Small intestine (tissue), 7 donors: Measurements from ENCODE around the gene AP5M1. TPM values are rescaled to one million over a fixed set of nuclear protein-coding genes. Genes with fewer than 3 reads are reported as not detected.
"Not testable (repeated sequence)": the region's sequence is repeated elsewhere in the genome, so short reads cannot be mapped to it uniquely, and the experiment has no call there.

Source experiments
- DNase-seq, 2 donors: peaks; one replicate each; pipeline versions ENCODE4 v3.0.0 to v3.0.0-alpha.2; 2013
- FAIRE-seq: peaks from 2 replicates; lab custom pipeline; 2012; peaks lifted over from hg19 to GRCh38; lab: Jason Lieb, UNC
- H3K27ac ChIP-seq, 3 donors: one replicate each; pipeline ENCODE4 v1.5.1; 2013; ENCODE audit warnings: low read length in 2 of 3, mild to moderate bottlenecking in 2 of 3, control low read depth in 1 of 3, inconsistent platforms in 1 of 3, low read depth in 1 of 3, moderate library complexity in 1 of 3
- H3K27me3 ChIP-seq, 3 donors: one replicate each; pipeline ENCODE4 v1.6.1; 2013; ENCODE audit warnings: low read length in 3 of 3, inconsistent platforms in 1 of 3; ENCODE audit not compliant: control insufficient read depth in 3 of 3, insufficient read depth in 3 of 3
- H3K36me3 ChIP-seq, 3 donors: one replicate each; pipeline ENCODE4 v1.6.1; 2013; ENCODE audit warnings: low read length in 3 of 3, inconsistent platforms in 1 of 3, low read depth in 1 of 3, mild to moderate bottlenecking in 1 of 3, moderate library complexity in 1 of 3; ENCODE audit not compliant: control insufficient read depth in 3 of 3, insufficient read depth in 2 of 3
- H3K4me1 ChIP-seq, 3 donors: one replicate each; pipeline ENCODE4 v1.6.1; 2013; ENCODE audit warnings: low read length in 2 of 3, inconsistent platforms in 1 of 3, low read depth in 1 of 3, mild to moderate bottlenecking in 1 of 3, moderate library complexity in 1 of 3; ENCODE audit not compliant: control insufficient read depth in 3 of 3, insufficient read depth in 2 of 3
- H3K4me3 ChIP-seq, 3 donors: one replicate each; pipeline ENCODE4 v1.5.1; 2013; ENCODE audit warnings: low read length in 3 of 3, control low read depth in 1 of 3, inconsistent platforms in 1 of 3, low read depth in 1 of 3, mild to moderate bottlenecking in 1 of 3, moderate library complexity in 1 of 3
- H3K9me3 ChIP-seq, 2 donors: one replicate each; pipeline ENCODE4 v1.6.1; 2013; ENCODE audit warnings: low read depth in 1 of 2, low read length in 1 of 2; ENCODE audit not compliant: control insufficient read depth in 2 of 2, insufficient read depth in 1 of 2
- WGBS, 3 donors: extraction: QIAGEN DNeasy Blood & Tissue Kit; methylation state at CpG; one replicate each; pipeline ENCODE4 v1.1.7; 2013; 5-methylcytosine and 5-hydroxymethylcytosine counted together
- polyA plus RNA-seq, 4 donors: library from polyadenylated mRNA; stranded (reverse) in 3 of 4; unstranded in 1 of 4; fragments of 200-250 nt in 3 of 4; fragments of 120-200 nt in 1 of 4; gene quantifications; one replicate each; pipeline versions ENCODE4 v1.2.1 to v1.2.3, GENCODE V29; 2013
- donor health status: healthy with polysubstance abuse.
- donor health status: control.
- donor health status: control.
- donor health status: Bipolar disorder and iron deficiency.
- donor health status: healthy.

AP5M1 gene
- polyA plus RNA-seq, 4 donors, result 20.6 to 44.6 (median 24.1) TPM

GRCh38 chr14:57323721-57324120, 55.0 kb downstream of the AP5M1 start:
- Histone ChIP-seq H3K27ac (no peak overlapping the region), H3K4me1 (no peaks in the 10 kb centered on the region), H3K36me3 (no peaks in the 10 kb centered on the region), H3K27me3 (peaks cover 0 to 5% (median 0%) of the 10 kb centered on the region in 3 donors), H3K4me3 (no peak overlapping the region), H3K9me3 (no peaks in the 10 kb centered on the region)
- no peak for FAIRE-seq
- whole genome bisulfite sequencing, 3 donors, result 94 to 97% (median 96%) methylated on average over 3 of the region's 3 CpGs
- DNase-seq, result no peak

- 73 to 89% (median 83%) methylated on average over 7 of the region's 7 CpGs for WGBS, 3 donors
- H3K9me3 ChIP-seq, result peaks cover 0 to 3% of the 10 kb centered on the region in 2 donors
- FAIRE-seq, result no peak
These were observed 57.5 kb downstream of the AP5M1 start for GRCh38 chr14:57326253-57326652.

DNA sequence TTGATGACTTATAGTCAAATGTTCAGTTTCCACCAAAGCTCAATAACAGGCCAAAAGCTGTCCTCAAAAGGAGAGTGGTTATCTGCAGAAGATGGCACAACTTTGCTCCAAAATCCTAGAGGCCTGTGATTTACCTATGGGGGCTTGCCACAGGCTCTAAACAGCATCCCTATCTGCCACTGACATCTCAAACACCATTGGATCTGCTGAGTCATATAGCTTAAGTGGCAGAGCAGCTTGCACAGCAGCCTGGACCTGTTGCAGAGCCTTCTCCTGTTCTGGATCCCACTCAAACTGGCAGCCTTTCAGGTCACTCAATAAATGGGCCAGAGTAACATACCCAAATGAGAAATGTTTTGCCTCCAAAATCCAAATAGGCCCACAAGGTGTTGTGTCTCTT, 61.1 kb downstream of the AP5M1 start:
- Histone ChIP-seq H3K4me1 (no peaks in the 10 kb centered on the region), H3K27me3 (no peaks in the 10 kb centered on the region), H3K9me3 (peaks cover 0 to 3% of the 10 kb centered on the region in 2 donors), H3K36me3 (no peaks in the 10 kb centered on the region), H3K4me3 (no peak overlapping the region), H3K27ac (no peak overlapping the region)
- DNase-seq, result no peak
- no peak for FAIRE-seq

More at GRCh38 chr14:57326253-57326652, 57.5 kb downstream of the AP5M1 start:
- no peaks in the 10 kb centered on the region for H3K27me3 ChIP-seq
- no peaks in the 10 kb centered on the region for H3K36me3 ChIP-seq
- no peak overlapping the region for H3K4me3 ChIP-seq
- H3K4me1 ChIP-seq, result no peaks in the 10 kb centered on the region
- DNase-seq, result no peak
- H3K27ac ChIP-seq, result no peak overlapping the region

- not testable (repeated sequence) for H3K9me3 ChIP-seq, H3K27me3 ChIP-seq, H3K27ac ChIP-seq, DNase-seq, FAIRE-seq, H3K36me3 ChIP-seq, H3K4me1 ChIP-seq, H3K4me3 ChIP-seq
- 84 to 92% (median 84%) methylated on average over 3 of the region's 4 CpGs for WGBS, 3 donors
These were observed 63.7 kb downstream of the AP5M1 start for GRCh38 chr14:57332475-57332874.

GRCh38 chr14:57333726-57334125, 65.0 kb downstream of the AP5M1 start:
- FAIRE-seq, DNase-seq, H3K27me3 ChIP-seq, H3K9me3 ChIP-seq, H3K27ac ChIP-seq, H3K4me1 ChIP-seq, H3K4me3 ChIP-seq, H3K36me3 ChIP-seq: not testable (repeated sequence)
- 86% methylated on average over 10 to 22 of the region's 31 CpGs for WGBS, 3 donors

DNA sequence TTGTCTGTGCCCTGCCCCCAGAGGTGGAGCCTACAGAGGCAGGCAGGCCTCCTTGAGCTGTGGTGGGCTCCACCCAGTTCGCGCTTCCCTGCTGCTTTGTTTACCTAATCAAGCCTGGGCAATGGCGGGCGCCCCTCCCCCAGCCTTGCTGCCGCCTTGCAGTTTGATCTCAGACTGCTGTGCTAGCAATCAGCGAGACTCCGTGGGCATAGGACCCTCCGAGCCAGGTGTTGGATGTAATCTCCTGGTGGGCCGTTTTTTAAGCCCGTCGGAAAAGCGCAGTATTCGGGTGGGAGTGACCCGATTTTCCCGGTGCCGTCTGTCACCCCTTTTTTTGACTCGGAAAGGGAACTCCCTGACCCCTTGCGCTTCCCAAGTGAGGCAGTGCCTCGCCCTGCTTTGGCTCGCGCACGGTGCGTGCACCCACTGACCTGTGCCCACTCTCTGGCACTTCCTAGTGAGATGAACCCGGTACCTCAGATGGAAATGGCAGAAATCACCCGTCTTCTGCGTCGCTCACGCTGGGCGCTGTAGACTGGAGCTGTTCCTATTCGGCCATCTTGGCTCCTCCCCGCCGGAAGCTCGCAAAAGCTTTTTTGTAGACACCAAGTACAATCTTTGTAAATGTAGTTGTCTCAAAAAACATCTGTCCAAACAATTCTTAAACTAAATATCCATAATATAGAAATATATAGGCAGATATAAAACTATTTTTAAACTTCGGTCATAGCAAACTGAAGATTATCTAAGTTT, 75.0 kb downstream of the AP5M1 start:
- not testable (repeated sequence) for H3K27me3 ChIP-seq, FAIRE-seq, H3K9me3 ChIP-seq, H3K4me1 ChIP-seq, H3K36me3 ChIP-seq, DNase-seq, H3K27ac ChIP-seq
- WGBS, 3 donors, result 64 to 70% (median 70%) methylated on average over 29 to 34 of the region's 34 CpGs
- peak overlapping the region in 1 of 3 donors; percentile 15 for H3K4me3 ChIP-seq

GRCh38 chr14:57345106-57345505, 76.3 kb downstream of the AP5M1 start:
- Histone ChIP-seq H3K4me1 (no peaks in the 10 kb centered on the region), H3K4me3 (no peak overlapping the region), H3K27ac (no peak overlapping the region), H3K36me3 (no peaks in the 10 kb centered on the region), H3K9me3 (peaks cover 0 to 5% of the 10 kb centered on the region in 2 donors), H3K27me3 (no peaks in the 10 kb centered on the region)
- DNase-seq (no peak), FAIRE-seq (no peak)
- WGBS, 3 donors, result 76 to 82% (median 77%) methylated on average over 9 of the region's 9 CpGs

- DNase-seq, result no peak
- Histone ChIP-seq H3K4me3 (no peak overlapping the region), H3K36me3 (no peaks in the 10 kb centered on the region), H3K27ac (no peak overlapping the region), H3K27me3 (no peaks in the 10 kb centered on the region), H3K4me1 (no peaks in the 10 kb centered on the region), H3K9me3 (peaks cover 0 to 5% of the 10 kb centered on the region in 2 donors)
- FAIRE-seq, result no peak
- 35 to 41% (median 37%) methylated on average over 2 of the region's 2 CpGs for WGBS, 3 donors
These were observed 78.0 kb downstream of the AP5M1 start for GRCh38 chr14:57346741-57347140.
